ENCODE data around the gene DCDC2C.

Gene DCDC2C

GRCh38 chr2:3747032-3747654 is 43.8 kb downstream of the DCDC2C start:
- no peak for DNase-seq

- DNase-seq = no peak
Measured at GRCh38 chr2:3747826-3748225, 44.5 kb downstream of the DCDC2C start.

DNA sequence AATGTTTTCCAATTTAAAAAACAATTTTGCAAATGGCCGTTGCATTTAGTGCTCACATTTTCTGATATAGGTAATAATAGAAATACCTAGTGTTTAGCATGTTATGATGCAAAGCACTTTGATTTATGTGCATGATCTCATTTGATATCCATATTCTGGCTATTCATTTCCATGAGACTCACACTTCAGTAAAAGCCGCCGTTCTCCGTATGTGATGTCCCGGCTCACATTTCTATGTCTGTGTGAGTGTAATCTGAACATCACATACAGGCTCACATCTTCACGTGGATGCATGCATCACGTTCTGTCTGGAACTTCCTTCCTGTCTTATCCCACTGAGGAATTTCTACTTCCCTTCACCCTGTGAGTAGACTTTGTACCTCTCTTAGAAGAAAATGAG is 45.8 kb downstream of the DCDC2C start:
- no peak for DNase-seq

DNA sequence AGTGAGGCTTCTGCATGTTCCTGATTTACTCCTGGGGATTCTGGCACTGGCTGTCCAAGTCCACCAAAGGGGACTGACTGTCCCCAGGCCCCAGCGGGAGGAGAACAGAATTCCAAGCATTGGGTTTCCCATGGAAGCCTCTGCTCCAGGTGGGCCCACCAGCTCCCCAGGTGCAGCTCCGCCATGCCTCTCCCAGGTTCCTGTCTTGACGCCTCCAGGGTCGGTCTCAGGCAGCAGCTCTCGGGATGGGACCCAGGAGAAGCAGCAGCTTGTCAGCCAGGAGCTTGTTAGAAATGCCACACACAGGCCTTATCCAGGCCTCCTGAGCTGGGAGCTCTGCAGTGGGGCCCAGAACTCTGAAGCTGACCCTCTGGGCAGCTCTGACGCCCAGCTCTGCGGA is 47.9 kb downstream of the DCDC2C start:
- DNase-seq = no peak

- DNase-seq = no peak
Measured at GRCh38 chr2:3751806-3752205, 48.4 kb downstream of the DCDC2C start.

GRCh38 chr2:3752376-3752775 is 49.0 kb downstream of the DCDC2C start:
- no peak for DNase-seq

- no peak for DNase-seq
Measured at GRCh38 chr2:3753561-3753960, 50.2 kb downstream of the DCDC2C start.

- DNase-seq = no peak
Measured at GRCh38 chr2:3754280-3754679, 50.9 kb downstream of the DCDC2C start.

DNA sequence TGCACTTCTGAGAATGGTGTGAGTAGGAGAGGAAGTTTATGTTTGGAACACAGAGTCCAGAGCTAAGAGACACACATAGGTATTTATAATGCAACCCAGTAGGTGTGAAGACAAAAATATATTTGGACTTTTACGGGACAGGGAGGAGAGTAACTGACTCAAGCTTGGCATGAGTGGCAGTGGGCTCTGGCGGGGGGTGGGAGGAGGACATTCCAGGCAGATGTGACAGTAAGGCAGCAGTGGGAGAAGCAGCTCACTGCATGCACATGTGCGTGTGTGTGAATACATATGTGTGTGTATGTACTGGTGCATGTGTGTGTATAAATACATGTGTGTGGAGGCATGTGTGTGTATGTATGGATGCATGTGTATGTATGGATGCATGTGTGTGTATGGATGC is 51.4 kb downstream of the DCDC2C start:
- no peak for DNase-seq

DNA sequence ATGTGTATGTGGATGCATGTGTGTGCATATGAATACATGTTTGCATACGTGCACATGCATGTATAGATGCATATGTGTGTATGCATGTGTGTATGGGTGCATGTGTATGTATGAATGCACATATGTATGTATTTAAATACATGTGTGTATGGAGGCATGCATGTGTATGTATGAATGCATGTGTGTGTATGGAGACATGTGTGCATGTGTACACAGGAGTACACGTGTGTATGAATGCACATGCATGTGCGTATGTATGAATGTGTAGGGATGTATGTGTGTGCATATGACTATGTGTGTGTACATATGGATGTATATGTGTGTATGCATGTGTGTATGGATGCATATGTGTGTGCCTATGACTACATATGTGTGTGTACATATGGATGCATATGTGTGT is 51.9 kb downstream of the DCDC2C start:
- no peak for DNase-seq

DNA sequence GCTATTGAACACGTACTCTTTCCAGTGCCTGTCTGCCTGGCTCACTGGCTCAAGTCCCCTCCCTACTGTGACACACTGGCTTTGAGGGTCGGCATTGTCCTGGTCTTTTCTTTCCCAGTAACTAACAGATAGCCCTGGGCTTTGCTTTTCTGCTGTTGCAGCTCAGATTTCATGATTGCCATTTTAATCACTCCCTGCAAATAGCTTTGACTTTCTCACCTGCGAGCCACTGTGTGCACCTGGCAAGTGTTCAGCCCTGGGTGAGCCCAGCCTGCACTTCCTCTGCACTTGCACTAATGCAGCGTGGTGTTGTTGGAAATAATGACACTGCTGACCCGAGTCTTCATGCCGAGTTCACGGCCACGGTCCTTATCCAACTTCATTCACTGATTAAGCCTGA is 52.9 kb downstream of the DCDC2C start:
- DNase-seq = no peak

- DNase-seq = no peak
Measured at GRCh38 chr2:3758906-3759305, 55.5 kb downstream of the DCDC2C start.

DNA sequence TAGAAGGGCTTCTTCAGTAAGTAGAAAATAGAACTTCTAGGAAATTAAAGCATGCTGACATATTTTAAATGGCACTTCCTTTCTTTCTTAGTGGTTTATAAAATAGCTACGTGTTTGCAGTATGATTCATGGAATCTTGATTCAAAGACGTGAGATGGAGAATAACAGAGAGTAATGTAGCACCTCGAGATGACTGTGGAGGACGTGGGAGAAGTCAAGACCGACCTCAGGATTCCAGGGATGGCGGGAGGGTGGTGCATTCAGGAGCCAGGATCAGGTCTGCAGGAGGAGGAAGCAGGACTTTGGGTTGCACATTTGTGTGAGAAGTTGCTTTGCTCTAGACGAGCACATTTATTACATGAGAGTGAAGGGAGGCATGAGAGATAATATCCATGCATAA is 56.0 kb downstream of the DCDC2C start:
- peak; percentile 13 for DNase-seq

DNA sequence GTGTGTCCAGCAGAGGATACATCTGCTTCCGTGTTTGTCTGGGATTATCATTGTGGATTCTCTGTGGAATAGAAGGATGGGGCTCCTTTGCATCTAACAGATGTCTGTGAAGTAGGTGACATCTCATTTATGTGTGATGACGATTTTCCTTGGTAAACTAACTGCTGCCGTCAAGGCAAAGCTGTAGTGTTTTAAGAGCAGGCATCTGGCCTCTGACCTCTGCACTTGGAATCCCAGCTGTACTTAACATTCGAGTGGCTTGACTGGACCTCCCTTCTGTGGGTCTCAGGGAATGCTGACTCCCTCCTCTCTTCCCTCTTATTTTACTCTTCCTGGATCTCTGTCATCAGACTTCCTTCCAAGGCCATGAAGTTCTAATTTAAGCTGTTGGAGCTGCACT is 56.4 kb downstream of the DCDC2C start:
- DNase-seq = no peak

GRCh38 chr2:3761272-3761671 is 57.9 kb downstream of the DCDC2C start:
- DNase-seq = no peak

DNA sequence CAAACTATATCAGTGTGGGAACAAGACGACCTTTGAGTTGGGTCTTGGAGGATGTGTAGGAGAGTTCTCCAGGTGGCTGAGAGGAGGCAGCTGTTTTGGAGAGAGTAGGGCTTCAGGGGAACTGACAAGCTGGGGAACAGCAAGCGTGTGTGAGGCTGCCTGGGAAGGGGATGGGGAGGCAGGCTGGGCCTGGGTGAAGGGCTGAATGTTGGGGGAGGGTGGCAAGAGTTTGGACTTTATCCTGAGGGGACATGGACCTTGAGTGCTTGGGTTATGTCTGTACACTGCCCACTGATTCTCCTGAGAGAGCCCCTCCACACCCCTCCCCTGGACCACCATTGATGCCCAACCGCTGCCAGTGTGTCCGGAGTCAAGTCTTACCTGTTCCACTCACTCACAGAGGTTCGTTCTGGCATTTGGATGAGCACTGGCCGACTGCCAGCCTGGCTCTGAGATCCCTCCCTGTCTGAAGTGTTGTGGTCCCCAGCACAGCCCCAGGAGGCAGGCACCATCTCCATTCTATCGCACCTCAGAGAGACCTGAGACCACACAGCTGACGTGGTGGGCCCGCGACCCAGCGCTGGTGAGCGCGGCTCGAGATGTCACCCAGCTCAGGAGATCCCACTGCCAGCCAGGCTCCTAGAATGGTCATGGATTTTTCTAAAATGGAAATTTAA is 59.5 kb downstream of the DCDC2C start:
- DNase-seq = no peak

GRCh38 chr2:3766824-3767223 is 63.4 kb downstream of the DCDC2C start:
- no peak for DNase-seq

DNA sequence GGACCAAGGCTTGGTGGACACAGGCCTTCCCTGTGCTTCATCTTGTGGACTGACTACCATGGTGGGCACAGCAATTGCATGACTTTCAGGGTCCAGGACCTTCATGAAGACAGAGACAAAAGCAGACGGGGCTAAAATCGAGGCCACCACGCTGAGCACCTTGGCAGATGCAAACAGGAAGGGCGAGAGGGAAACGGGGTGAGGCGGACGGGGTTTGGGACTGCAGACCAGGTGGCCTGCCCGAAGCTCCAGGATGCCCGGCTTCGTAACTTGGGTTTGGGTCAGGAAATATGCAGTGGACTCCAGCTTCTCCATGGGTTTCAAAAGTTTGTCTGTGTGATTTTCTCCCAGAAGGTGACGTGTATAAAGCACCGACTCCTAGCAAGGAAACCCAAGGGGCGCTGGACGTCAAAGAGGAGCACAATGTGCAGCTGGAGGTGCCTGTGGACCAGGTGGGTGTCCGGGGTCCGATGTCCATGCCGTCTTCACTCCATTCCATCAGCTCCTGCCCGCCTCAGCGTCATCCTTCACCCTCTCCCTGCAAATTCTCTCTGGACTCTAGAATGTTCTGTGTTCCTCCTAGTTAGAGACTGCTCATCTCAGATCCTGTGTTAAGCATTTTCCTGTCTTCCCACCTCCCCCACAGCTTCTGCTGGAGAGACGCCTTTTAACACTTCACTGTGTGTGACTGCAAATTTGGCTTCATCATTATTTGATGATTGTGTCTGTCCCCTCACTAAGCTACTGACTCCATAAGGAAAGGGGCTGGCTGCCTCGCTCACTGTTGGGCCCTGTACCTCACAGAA is 65.8 kb downstream of the DCDC2C start:
- no peak for DNase-seq

DNA sequence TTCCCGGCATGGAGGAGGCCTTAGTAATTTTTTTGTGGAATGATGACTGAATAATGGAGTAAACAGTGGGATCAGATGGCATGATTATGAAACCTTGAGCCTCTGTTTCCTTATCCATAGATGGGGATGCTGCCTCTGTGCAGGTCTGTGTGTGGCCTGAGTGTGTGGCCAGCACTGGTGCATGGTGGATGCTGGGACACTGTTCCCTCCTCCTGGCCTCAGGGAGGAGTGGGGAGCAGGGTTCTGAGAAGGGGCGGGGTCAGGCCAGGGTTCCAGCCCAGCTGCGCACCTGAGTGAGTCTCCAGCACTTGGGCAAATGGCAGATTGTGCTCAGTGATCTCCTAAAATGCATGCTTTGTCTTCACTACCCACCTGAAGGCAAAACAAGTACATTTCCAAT is 66.4 kb downstream of the DCDC2C start:
- DNase-seq = no peak

- no peak for DNase-seq
Measured at GRCh38 chr2:3770724-3771415, 67.5 kb downstream of the DCDC2C start.

GRCh38 chr2:3771576-3771975 is 68.2 kb downstream of the DCDC2C start:
- no peak for DNase-seq

GRCh38 chr2:3774336-3774735 is 71.0 kb downstream of the DCDC2C start:
- no peak for DNase-seq

DNA sequence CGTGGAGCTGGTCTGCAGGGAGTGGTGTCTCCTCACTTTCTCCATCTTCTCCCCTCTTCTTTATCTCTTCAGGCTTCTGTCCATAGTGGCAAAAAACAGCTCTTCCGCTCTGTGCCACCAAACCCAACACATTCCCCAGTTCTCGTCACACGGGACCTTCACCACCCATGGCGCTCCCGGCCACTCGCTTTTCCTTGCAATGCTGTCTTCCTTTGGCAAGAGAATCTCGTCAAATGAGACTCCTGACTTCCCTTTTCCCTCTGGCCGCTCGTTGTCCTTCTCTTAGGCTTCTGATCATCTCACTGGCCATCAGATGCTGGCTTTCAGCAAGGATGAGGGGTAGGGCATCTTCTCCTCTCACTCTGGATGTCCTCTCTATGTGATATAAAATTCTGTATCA is 72.9 kb downstream of the DCDC2C start:
- no peak for DNase-seq

DNA sequence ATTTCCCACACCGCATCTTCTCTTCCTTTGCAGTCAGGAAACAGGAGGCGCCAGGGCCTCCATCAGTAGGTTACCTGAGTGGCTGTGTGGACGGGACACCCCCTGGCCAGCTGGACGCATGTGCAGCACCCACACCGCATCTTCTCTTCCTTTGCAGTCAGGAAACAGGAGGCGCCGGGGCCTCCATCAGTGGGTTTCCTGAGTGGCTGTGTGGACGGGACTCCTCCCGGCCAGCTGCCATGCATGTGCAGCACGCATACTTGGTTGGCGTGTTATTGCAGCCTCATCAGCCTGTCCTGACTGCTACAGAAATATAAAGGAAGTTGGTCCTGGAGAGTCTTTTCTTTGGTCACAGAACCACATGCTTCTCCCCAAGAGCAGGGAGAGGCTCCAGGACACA is 74.6 kb downstream of the DCDC2C start:
- DNase-seq = no peak

Data from NCI-H226 (cell line).